ENCODE results near the gene TACSTD2. TPM values are rescaled to one million over a fixed set of nuclear protein-coding genes. Genes with fewer than 3 reads are reported as not detected.

The TACSTD2 gene
- total and polyA plus RNA-seq, 2 of the 13 experiments (the other 11 are each of a cell fraction or from before 2014, with no cell fraction given) = not detected

- no peak overlapping the region for H3K4me3 ChIP-seq (replicated peaks in 1 of 3; ENCODE audit: insufficient read depth in 1 of 3, low read depth in 2 of 3, low read length in 3 of 3)
- in situ Hi-C loops (cut with HindIII; ENCODE audit: extremely low pct_ligation_motif_present, low pct_unique_long_range_greater_than_20kb) = no loop called here
- intact Hi-C loops (cut with micrococcal nuclease; ENCODE audit: unreplicated experiment) = no loop called here
- ChIA-PET CTCF (ENCODE audit: low intra/inter-chr PET ratio, low total read pairs) (no interaction called here), POLR2A (interaction anchor here (1.5 kb wide), 1 partner anchor 27 kb away, joined by 3 read pairs; the partner anchor contains the start of gene OMA1)
- 0 out of 4 replicates have a peak, but pooled peaks of 1 of the 2 experiments have one; percentile 12 for TF ChIP-seq NR2F1 (CRISPR knock-in tag; IDR thresholded peaks at IDR 0.05)
- TF ChIP-seq ZNF335 (CRISPR knock-in tag; IDR thresholded peaks at IDR 0.05) = no peak
- no peak for TF ChIP-seq THAP7 (CRISPR knock-in tag; IDR thresholded peaks at IDR 0.05)
- no peak for TF ChIP-seq TOE1 (CRISPR knock-in tag; IDR thresholded peaks at IDR 0.05)
- TF ChIP-seq KAT7 (CRISPR knock-in tag; IDR thresholded peaks at IDR 0.05; ENCODE audit: borderline replicate concordance) = no peak
- peak; percentile 18; the same call in 1 of the 2 replicates for TF ChIP-seq HMG20A (CRISPR knock-in tag; IDR thresholded peaks at IDR 0.05; ENCODE audit: borderline replicate concordance)
- TF ChIP-seq HCFC1 (IDR thresholded peaks at IDR 0.05; ENCODE audit: low read depth, low read length) = no peak
- peak; percentile 43; the same call in 1 of the 2 replicates for TF ChIP-seq FOSL2 (CRISPR knock-in tag; IDR thresholded peaks at IDR 0.05)
- TF ChIP-seq ZNF331 (CRISPR knock-in tag; IDR thresholded peaks at IDR 0.05) = no peak
- no peak for TF ChIP-seq NR2F6 (IDR thresholded peaks at IDR 0.05)
- peak; percentile 45; the same call in 1 of the 2 replicates for TF ChIP-seq NR2F6 (CRISPR knock-in tag; IDR thresholded peaks at IDR 0.05)
- no peak for TF ChIP-seq MZF1 (CRISPR knock-in tag; IDR thresholded peaks at IDR 0.05; ENCODE audit: borderline replicate concordance)
- WGBS (ENCODE audit: low lambda C conversion rate) = 26% methylated on average over 4 of the region's 4 CpGs
- H3K27ac ChIP-seq (ENCODE audit: extremely low read length, insufficient read depth, low read length) = no peak overlapping the region
- no peaks in the 10 kb centered on the region for H3K36me3 ChIP-seq (replicated peaks in 1 of 2; ENCODE audit: control insufficient read depth in 1 of 2, insufficient read depth in 2 of 2, low read length in 2 of 2)
- H3K9me3 ChIP-seq (ENCODE audit: low read length) = no peaks in the 10 kb centered on the region
- H3K9ac ChIP-seq (ENCODE audit: insufficient read depth, low read depth, low read length) = no peak overlapping the region
- no peak overlapping the region for H3K4me2 ChIP-seq (ENCODE audit: low read depth, low read length)
- no peaks in the 10 kb centered on the region for H4K20me1 ChIP-seq (ENCODE audit: insufficient read depth, low read length)
- peaks cover 28% of the 10 kb centered on the region for H3K4me1 ChIP-seq (ENCODE audit: insufficient read depth, low read length)
- H3K79me2 ChIP-seq (ENCODE audit: insufficient read depth, low read length) = no peaks in the 10 kb centered on the region
- FAIRE-seq (no peak), ATAC-seq (peak; percentile 40; the same call in 2 of the 3 replicates), DNase-seq (ENCODE audit: low spot score) (peak; percentile 24)
- BruUV-seq (replicated peaks) = no TSS peak
- no peak overlapping the region for H2AFZ ChIP-seq (ENCODE audit: low read length)
- H3K27me3 ChIP-seq (ENCODE audit: control insufficient read depth in 1 of 2, insufficient read depth in 2 of 2, low read length in 2 of 2) = peaks cover 0 to 3% of the 10 kb centered on the region in 2 experiments; a peak in 1 of 5 replicates
Measured at GRCh38 chr1:58573705-58574591, 3.1 kb downstream of the TACSTD2 start.

All from HepG2 (cell line).